Prostate gland (tissue), 2 donors: Measurements from ENCODE around the gene SYNJ2. TPM values are rescaled to one million over a fixed set of nuclear protein-coding genes. Genes with fewer than 3 reads are reported as not detected.

Experiments used
- DNase-seq: peaks from one replicate; pipeline ENCODE4 v3.0.0-alpha.2; 2019; ENCODE audit warnings: low spot score
- H3K27ac ChIP-seq, 2 donors: fragments of 200-600 bp; sonication (generic); 2 replicates each; pipeline ENCODE4 v1.5.1; 2017 to 2019
- H3K27me3 ChIP-seq: fragments of 200-600 bp; sonication (generic); replicated peaks from 2 replicates; pipeline ENCODE4 v1.5.1; 2019; ENCODE audit not compliant: insufficient read depth
- H3K36me3 ChIP-seq, 2 donors: fragments of 200-600 bp; sonication (generic); 1 replicate in 1 of 2; 2 replicates in 1 of 2; pipeline versions ENCODE4 v1.5.1 to v1.8.1; 2017 to 2019
- H3K4me1 ChIP-seq: fragments of 200-600 bp; sonication (generic); replicated peaks from 2 replicates; pipeline ENCODE4 v1.5.1; 2019
- H3K4me3 ChIP-seq, 2 donors: fragments of 200-600 bp; sonication (generic); 2 replicates each; pipeline ENCODE4 v1.5.1; 2017 to 2019
- H3K9me3 ChIP-seq: fragments of 200-600 bp; sonication (generic); 2 replicates; pipeline ENCODE4 v1.5.1; 2017
- POLR2A ChIP-seq: fragments of 450-650 bp; IDR thresholded peaks from one replicate; pipeline ENCODE4 v1.6.1; 2016; ENCODE audit warnings: antibody characterized with exemption, mild to moderate bottlenecking
- POLR2AphosphoS5 ChIP-seq: sonication (generic); formaldehyde crosslinking; IDR thresholded peaks from one replicate; pipeline ENCODE4 v1.6.1; 2017; ENCODE audit warnings: antibody characterized with exemption
- WGBS: methylation state at CpG from one replicate; pipeline ENCODE4 v1.1.5; 2018; 5-methylcytosine and 5-hydroxymethylcytosine counted together
- intact Hi-C: fragments of 100-400 bp; cut with DNase I; formaldehyde crosslinking; loops from one replicate; pipeline ENCODE4 v1.14.2; 2022
- total RNA-seq, 2 donors: library from RNA; depleted of rRNA; stranded (reverse); fragments of >200 nt; gene quantifications; one replicate each; pipeline ENCODE4 v1.1.0, GENCODE V29; 2016
- TF ChIP-seq, protein P1 (sequence below), 4 experiments: fragments of 200-600 bp in 2 of 4; fragments of 450-650 bp in 2 of 4; sonication (generic) in 2 of 4; IDR thresholded peaks; 1 replicate in 3 of 4; 2 replicates in 1 of 4; pipeline ENCODE4 v1.5.1; 2016 to 2019; ENCODE audit warnings: antibody characterized with exemption in 4 of 4, mild to moderate bottlenecking in 2 of 4, moderate library complexity in 2 of 4

SYNJ2 gene
- total RNA-seq, 2 donors from 2014 or later = 19.7 to 19.9 TPM

DNA sequence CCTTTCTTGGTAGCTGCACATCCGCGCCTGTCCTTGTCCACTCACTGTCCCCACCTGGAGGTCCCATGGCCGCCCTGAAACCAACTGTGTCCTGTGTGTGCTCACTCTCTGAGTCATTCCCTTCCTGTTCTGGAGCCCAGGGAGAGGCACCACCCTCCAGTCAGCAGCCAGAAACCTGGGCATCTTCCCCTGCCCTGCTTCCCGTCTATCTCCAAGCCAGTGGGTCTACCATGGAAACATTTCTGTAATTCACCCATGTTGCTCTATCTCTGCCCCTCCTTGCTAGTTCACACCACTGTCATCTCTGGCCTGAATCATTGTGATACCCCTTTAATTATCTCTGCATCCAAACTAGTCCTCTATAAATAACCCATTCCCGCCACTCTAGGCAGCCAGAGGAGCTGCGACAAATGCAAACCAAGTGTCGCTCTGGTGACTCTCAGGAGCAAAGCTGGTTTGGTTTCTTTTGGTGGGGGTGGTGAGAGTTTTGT, 28.8 kb upstream of the SYNJ2 start:
- 87% methylated on average over 7 of the region's 7 CpGs for whole genome bisulfite sequencing
- TF ChIP-seq, protein P1, sequence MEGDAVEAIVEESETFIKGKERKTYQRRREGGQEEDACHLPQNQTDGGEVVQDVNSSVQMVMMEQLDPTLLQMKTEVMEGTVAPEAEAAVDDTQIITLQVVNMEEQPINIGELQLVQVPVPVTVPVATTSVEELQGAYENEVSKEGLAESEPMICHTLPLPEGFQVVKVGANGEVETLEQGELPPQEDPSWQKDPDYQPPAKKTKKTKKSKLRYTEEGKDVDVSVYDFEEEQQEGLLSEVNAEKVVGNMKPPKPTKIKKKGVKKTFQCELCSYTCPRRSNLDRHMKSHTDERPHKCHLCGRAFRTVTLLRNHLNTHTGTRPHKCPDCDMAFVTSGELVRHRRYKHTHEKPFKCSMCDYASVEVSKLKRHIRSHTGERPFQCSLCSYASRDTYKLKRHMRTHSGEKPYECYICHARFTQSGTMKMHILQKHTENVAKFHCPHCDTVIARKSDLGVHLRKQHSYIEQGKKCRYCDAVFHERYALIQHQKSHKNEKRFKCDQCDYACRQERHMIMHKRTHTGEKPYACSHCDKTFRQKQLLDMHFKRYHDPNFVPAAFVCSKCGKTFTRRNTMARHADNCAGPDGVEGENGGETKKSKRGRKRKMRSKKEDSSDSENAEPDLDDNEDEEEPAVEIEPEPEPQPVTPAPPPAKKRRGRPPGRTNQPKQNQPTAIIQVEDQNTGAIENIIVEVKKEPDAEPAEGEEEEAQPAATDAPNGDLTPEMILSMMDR (IDR thresholded peaks at IDR 0.05) = no peak
- TF ChIP-seq POLR2AphosphoS5 = no peak
- no peak for TF ChIP-seq POLR2A
- H3K4me3 ChIP-seq = no peak overlapping the region
- intact Hi-C loops = no loop called here
- peaks cover 4% of the 10 kb centered on the region for H3K4me1 ChIP-seq
- no peak for DNase-seq
- no peaks in the 10 kb centered on the region for H3K36me3 ChIP-seq
- no peaks in the 10 kb centered on the region for H3K9me3 ChIP-seq
- no peak overlapping the region for H3K27ac ChIP-seq
- H3K27me3 ChIP-seq = no peaks in the 10 kb centered on the region

DNA sequence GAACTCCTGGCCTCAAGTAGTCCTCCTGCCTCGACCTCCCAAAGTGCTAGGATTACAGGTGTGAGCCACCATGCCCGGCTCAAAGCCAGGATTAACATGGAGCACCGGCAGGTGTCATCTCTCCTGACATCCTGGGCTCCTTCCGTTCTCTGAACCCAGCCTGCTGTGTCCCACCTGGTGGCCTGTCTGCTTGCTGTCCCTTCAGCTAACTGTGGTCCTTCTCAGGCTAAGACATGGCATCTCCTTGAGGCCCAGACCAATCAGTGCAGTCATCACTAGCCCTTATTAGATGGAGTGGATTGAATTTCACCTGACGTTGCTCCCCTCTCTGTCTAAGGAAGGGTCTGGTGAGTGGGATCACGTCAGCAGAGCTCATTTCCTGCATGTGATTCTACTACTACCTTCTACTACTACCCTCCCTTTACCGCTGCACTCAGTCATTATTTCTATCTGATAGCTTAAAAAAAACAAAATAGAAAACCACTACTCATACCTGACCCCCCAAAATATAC, 28.0 kb upstream of the SYNJ2 start:
- Histone ChIP-seq H3K27me3 (no peaks in the 10 kb centered on the region), H3K4me3 (no peak overlapping the region), H3K9me3 (no peaks in the 10 kb centered on the region), H3K27ac (peak overlapping the region; percentile 59 to 64), H3K4me1 (peaks cover 4% of the 10 kb centered on the region), H3K36me3 (no peaks in the 10 kb centered on the region)
- WGBS = 75% methylated on average over 7 of the region's 7 CpGs
- intact Hi-C loops = no loop called here
- DNase-seq = no peak
- TF ChIP-seq POLR2AphosphoS5 = no peak
- TF ChIP-seq POLR2A = no peak
- TF ChIP-seq, protein P1 (IDR thresholded peaks at IDR 0.05) = no peak

DNA sequence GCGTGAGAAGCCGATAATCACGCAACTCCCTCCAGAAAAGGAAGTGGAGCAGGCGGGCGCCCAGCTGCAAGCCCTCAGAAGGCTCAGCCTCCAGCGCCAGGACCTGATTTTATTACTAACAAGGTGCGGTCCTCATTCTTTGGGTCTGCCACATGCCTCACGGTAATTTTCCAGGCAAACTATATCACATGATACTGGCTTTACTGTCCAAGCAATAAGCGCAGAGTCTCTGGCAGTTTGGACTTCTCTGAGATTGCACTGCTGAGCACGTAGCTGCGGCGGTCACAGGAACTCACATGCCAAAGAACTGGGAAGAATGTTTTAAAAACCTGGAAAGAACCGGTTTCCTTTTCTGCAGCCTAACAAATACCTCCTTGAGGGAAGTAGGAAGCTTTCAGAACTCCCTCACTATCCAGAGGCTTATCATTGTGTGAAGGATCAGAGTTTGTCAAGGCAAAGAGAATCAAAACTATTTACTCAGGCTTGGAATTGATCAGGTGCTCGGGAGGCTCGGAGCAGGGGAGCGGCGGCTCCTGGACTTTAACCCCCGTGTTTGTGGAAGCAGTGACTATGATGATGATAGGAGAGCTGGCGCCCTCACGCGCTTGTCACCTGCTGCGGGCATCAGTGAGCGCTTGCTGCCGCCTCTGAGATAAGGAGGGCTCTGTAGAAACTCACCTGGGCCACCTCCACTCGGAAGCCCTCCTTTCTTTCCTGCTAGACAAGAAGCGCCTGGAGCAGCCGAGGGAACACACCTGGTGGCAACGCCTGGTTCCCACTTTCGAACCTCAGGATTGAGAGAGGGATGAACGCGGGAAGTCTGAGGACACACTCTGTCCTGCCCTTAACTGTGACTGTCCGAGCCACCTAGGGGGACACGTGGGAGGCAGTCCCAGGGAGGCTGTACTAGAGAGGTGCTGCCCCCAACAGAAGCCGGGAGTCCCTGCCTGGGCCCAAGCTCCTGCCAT, 27.2 kb upstream of the SYNJ2 start:
- peak; percentile 64 for DNase-seq
- H3K27ac ChIP-seq = peak overlapping the region; percentile 59 to 64
- TF ChIP-seq POLR2AphosphoS5 = peak; percentile 70
- TF ChIP-seq, protein P1 (IDR thresholded peaks at IDR 0.05) = no peak
- no peaks in the 10 kb centered on the region for H3K27me3 ChIP-seq
- intact Hi-C loops = no loop called here
- peak overlapping the region; percentile 2 to 24 for H3K4me3 ChIP-seq
- H3K36me3 ChIP-seq = no peaks in the 10 kb centered on the region
- WGBS = 33% methylated on average over 34 of the region's 34 CpGs
- H3K9me3 ChIP-seq = no peaks in the 10 kb centered on the region
- peaks cover 4% of the 10 kb centered on the region for H3K4me1 ChIP-seq

DNA sequence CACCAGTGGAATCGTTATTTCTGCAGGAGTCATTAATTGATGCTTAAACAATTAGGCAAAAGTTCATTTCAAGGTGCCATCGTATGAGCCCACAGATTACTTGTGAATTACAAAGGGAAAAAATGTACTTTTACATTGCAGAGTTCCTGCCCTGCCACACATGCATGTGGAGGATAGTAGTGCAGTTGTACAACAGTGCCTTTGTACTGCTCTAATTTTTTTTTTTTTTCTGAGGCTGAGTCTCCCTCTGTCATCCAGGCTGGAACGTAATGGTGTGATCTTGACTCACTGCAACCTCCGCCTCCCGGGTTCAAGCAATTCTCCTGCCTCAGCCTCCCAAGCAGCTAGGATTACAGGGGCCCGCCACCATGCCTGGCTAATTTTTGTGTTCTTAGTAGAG, 26.0 kb upstream of the SYNJ2 start:
- Histone ChIP-seq H3K36me3 (no peaks in the 10 kb centered on the region), H3K27ac (no peak overlapping the region), H3K4me1 (peaks cover 4% of the 10 kb centered on the region), H3K4me3 (no peak overlapping the region), H3K27me3 (no peaks in the 10 kb centered on the region), H3K9me3 (no peaks in the 10 kb centered on the region)
- 96% methylated on average over 6 of the region's 6 CpGs for WGBS
- DNase-seq = no peak
- intact Hi-C loops = no loop called here
- TF ChIP-seq, protein P1 (IDR thresholded peaks at IDR 0.05) = no peak
- TF ChIP-seq POLR2AphosphoS5 (no peak), POLR2A (no peak)
